AML-193 (cell line): Measurements from ENCODE around the gene ANO1.

Experiments used
- DNase-seq, 2 experiments: peaks; one replicate each; lab custom pipeline; 2025; lab: John Stamatoyannopoulos, UW

Gene ANO1

GRCh38 chr11:70167120-70167519, 89.0 kb downstream of the ANO1 start:
- DNase-seq, result no peak

- no peak for DNase-seq
These were observed 89.7 kb downstream of the ANO1 start for GRCh38 chr11:70167723-70168404.

GRCh38 chr11:70168405-70168754, 90.3 kb downstream of the ANO1 start:
- no peak for DNase-seq

- DNase-seq, result no peak
These were observed 91.0 kb downstream of the ANO1 start for GRCh38 chr11:70169127-70169526.

GRCh38 chr11:70169632-70170031, 91.5 kb downstream of the ANO1 start:
- DNase-seq, result no peak

GRCh38 chr11:70170596-70171210, 92.6 kb downstream of the ANO1 start:
- DNase-seq, result no peak

GRCh38 chr11:70173018-70173417, 94.9 kb downstream of the ANO1 start:
- DNase-seq, result no peak

GRCh38 chr11:70174547-70175235, 96.6 kb downstream of the ANO1 start:
- no peak for DNase-seq

- no peak for DNase-seq
These were observed 97.2 kb downstream of the ANO1 start for GRCh38 chr11:70175236-70175698.

- peak; percentile 28 to 44 for DNase-seq
These were observed 99.0 kb downstream of the ANO1 start for GRCh38 chr11:70176940-70177689.

GRCh38 chr11:70180906-70181305, 102.8 kb downstream of the ANO1 start:
- no peak for DNase-seq

- no peak for DNase-seq
These were observed 104.1 kb downstream of the ANO1 start for GRCh38 chr11:70182266-70182665.

- DNase-seq, result no peak
These were observed 104.9 kb downstream of the ANO1 start for GRCh38 chr11:70183032-70183431.

- no peak for DNase-seq
These were observed 105.5 kb downstream of the ANO1 start for GRCh38 chr11:70183483-70184176.

- DNase-seq, result no peak
These were observed 106.3 kb downstream of the ANO1 start for GRCh38 chr11:70184396-70184795.

GRCh38 chr11:70185348-70186055, 107.4 kb downstream of the ANO1 start:
- no peak for DNase-seq

- DNase-seq, result no peak
These were observed 108.3 kb downstream of the ANO1 start for GRCh38 chr11:70186420-70186819.

- no peak for DNase-seq
These were observed 108.8 kb downstream of the ANO1 start for GRCh38 chr11:70186936-70187335.

- DNase-seq, result no peak
These were observed 109.7 kb downstream of the ANO1 start for GRCh38 chr11:70187771-70188170.

- no peak for DNase-seq
These were observed 111.5 kb downstream of the ANO1 start for GRCh38 chr11:70189622-70190021.

- peak; percentile 12 to 24 for DNase-seq
These were observed 113.5 kb downstream of the ANO1 start for GRCh38 chr11:70191495-70192140.
